HCT116 (cell line): ENCODE results near the gene PROM2. TPM values are rescaled to one million over a fixed set of nuclear protein-coding genes. Genes with fewer than 3 reads are reported as not detected.

ENCODE experiments used
- ATAC-seq: fragments of 200-7000 bp; cut with Tn5 transposase; 2 replicates; pipeline ENCODE4 v1.9.1; 2020; ENCODE audit warnings: mild to moderate bottlenecking, moderate library complexity
- BruUV-seq: library from RNA; stranded (reverse); fragments of 400-500 nt; replicated peaks from 2 replicates; lab custom pipeline; 2021; lab: Mats Ljungman, UMichigan
- CTCF ChIA-PET: fragments of 300-600 bp; sonication (Branson Sonifier 250); formaldehyde crosslinking; loops from one replicate; lab custom pipeline; 2021; ENCODE audit warnings: antibody characterized with exemption; lab: Charles Lee
- POLR2A ChIA-PET: fragments of 300-600, 350-600 bp; sonication (Branson Sonifier 250); formaldehyde crosslinking; loops from one replicate; lab custom pipeline; 2021; ENCODE audit warnings: antibody characterized with exemption; lab: Charles Lee
- RAD21 ChIA-PET, 2 experiments: fragments of 300-600 bp; sonication (Branson Sonifier 250); formaldehyde crosslinking; loops; one replicate each; lab custom pipeline; 2023; ENCODE audit warnings: low total read pairs in 2 of 2; ENCODE audit not compliant: uncharacterized antibody in 2 of 2, unreplicated experiment in 2 of 2, low non-redundant PET in 1 of 2; lab: Charles Lee
- DNase-seq: peaks from one replicate; pipeline ENCODE4 v3.0.0-alpha.2; 2010; ENCODE audit warnings: low read depth, low spot score
- H2AFZ ChIP-seq: fragments of 200-600 bp; shearing (Covaris generic), sonication (generic); 2 replicates; pipeline ENCODE4 v1.6.1; 2017; ENCODE audit warnings: low read depth, mixed run types, mixed read lengths, antibody characterized with exemption, low read length; ENCODE audit not compliant: poor library complexity, severe bottlenecking
- H3K27ac ChIP-seq: 2 replicates; pipeline ENCODE4 v1.5.1; 2012; ENCODE audit warnings: low read depth, low read length
- H3K27me3 ChIP-seq: fragments of 200-600 bp; sonication (generic); 2 replicates; pipeline ENCODE4 v1.6.1; 2016; ENCODE audit warnings: mixed run types, low read length, mixed read lengths; ENCODE audit not compliant: insufficient read depth
- H3K36me3 ChIP-seq, 2 experiments: fragments of 200-500 bp in 1 of 2; fragments of 200-600 bp in 1 of 2; sonication (Bioruptor generic) in 1 of 2; sonication (generic) in 1 of 2; 2 replicates each; pipeline versions ENCODE4 v1.5.1 to v1.6.1; 2014 to 2016; ENCODE audit warnings: low read length in 2 of 2, inconsistent platforms in 1 of 2, mixed read lengths in 1 of 2, mixed run types in 1 of 2; ENCODE audit not compliant: insufficient read depth in 2 of 2, control insufficient read depth in 1 of 2
- H3K4me1 ChIP-seq, 2 experiments: fragments of 200-600 bp in 1 of 2; sonication (generic) in 1 of 2; 2 replicates each; pipeline versions ENCODE4 v1.5.1 to v1.6.1; 2012 to 2017; ENCODE audit warnings: low read length in 2 of 2, inconsistent platforms in 1 of 2, mild to moderate bottlenecking in 1 of 2, mixed read lengths in 1 of 2, mixed run types in 1 of 2, moderate library complexity in 1 of 2; ENCODE audit not compliant: insufficient read depth in 2 of 2, control insufficient read depth in 1 of 2
- H3K4me2 ChIP-seq: fragments of 200-600 bp; sonication (generic); 2 replicates; pipeline ENCODE4 v1.6.1; 2017; ENCODE audit warnings: mixed run types, low read length, mixed read lengths
- H3K4me3 ChIP-seq, 2 experiments: fragments of 200-600 bp in 1 of 2; sonication (generic) in 1 of 2; replicated peaks in 1 of 2; 2 replicates each; pipeline ENCODE4 v1.5.1; 2011 to 2016; ENCODE audit warnings: low read length in 2 of 2, control low read depth in 1 of 2, low read depth in 1 of 2, mild to moderate bottlenecking in 1 of 2, mixed read lengths in 1 of 2, mixed run types in 1 of 2
- H3K79me2 ChIP-seq: fragments of 200-600 bp; sonication (generic); 2 replicates; pipeline ENCODE4 v1.6.1; 2017; ENCODE audit warnings: mild to moderate bottlenecking, mixed run types, low read length, moderate library complexity, mixed read lengths; ENCODE audit not compliant: insufficient read depth
- H3K9ac ChIP-seq: fragments of 200-600 bp; sonication (generic); 2 replicates; pipeline ENCODE4 v1.6.1; 2016; ENCODE audit warnings: low read length, mixed read lengths
- H3K9me2 ChIP-seq: fragments of 200-600 bp; sonication (generic), shearing (Covaris generic); 2 replicates; pipeline ENCODE4 v1.6.1; 2017; ENCODE audit warnings: mixed run types, mild to moderate bottlenecking, moderate library complexity; ENCODE audit not compliant: insufficient read depth
- H3K9me3 ChIP-seq, 2 experiments: fragments of 200-500 bp in 1 of 2; fragments of 200-600 bp in 1 of 2; sonication (Bioruptor generic) in 1 of 2; sonication (generic) in 1 of 2; 2 replicates each; pipeline ENCODE4 v1.6.1; 2014 to 2017; ENCODE audit warnings: low read length in 2 of 2, mixed read lengths in 2 of 2, inconsistent platforms in 1 of 2, low read depth in 1 of 2, mild to moderate bottlenecking in 1 of 2, mixed run types in 1 of 2, moderate library complexity in 1 of 2; ENCODE audit not compliant: control insufficient read depth in 1 of 2, insufficient read depth in 1 of 2
- H4K20me1 ChIP-seq: fragments of 200-600 bp; sonication (generic), shearing (Covaris generic); 2 replicates; pipeline ENCODE4 v1.6.1; 2017; ENCODE audit warnings: mixed run types, mild to moderate bottlenecking, moderate library complexity; ENCODE audit not compliant: insufficient read depth
- ATF3 ChIP-seq: IDR thresholded peaks from 2 replicates; pipeline ENCODE4 v1.6.1; 2012
- CBX3 ChIP-seq: IDR thresholded peaks from 2 replicates; pipeline ENCODE4 v1.6.1; 2012; ENCODE audit warnings: low read depth
- CEBPB ChIP-seq: IDR thresholded peaks from 2 replicates; pipeline ENCODE4 v1.6.1; 2012; ENCODE audit warnings: low read depth
- EGR1 ChIP-seq: IDR thresholded peaks from 2 replicates; pipeline ENCODE4 v1.6.1; 2012; ENCODE audit warnings: low read depth
- EZH2 ChIP-seq: fragments of 200-600 bp; sonication (generic); IDR thresholded peaks from 2 replicates; pipeline ENCODE4 v1.6.1; 2017; ENCODE audit warnings: antibody characterized with exemption, mixed run types
- EZH2phosphoT487 ChIP-seq: fragments of 200-600 bp; IDR thresholded peaks from 2 replicates; pipeline ENCODE4 v1.6.1; 2018; ENCODE audit warnings: antibody characterized with exemption, borderline replicate concordance
- FOSL1 ChIP-seq: IDR thresholded peaks from 2 replicates; pipeline ENCODE4 v1.6.1; 2012; ENCODE audit warnings: low read depth
- JUND ChIP-seq: IDR thresholded peaks from 2 replicates; pipeline ENCODE4 v1.6.1; 2012
- MAX ChIP-seq: IDR thresholded peaks from 2 replicates; pipeline ENCODE4 v1.6.1; 2012
- POLR2A ChIP-seq: IDR thresholded peaks from 2 replicates; pipeline ENCODE4 v1.7.0; 2011; ENCODE audit warnings: borderline replicate concordance; ENCODE audit not compliant: insufficient read depth, insufficient read length; ENCODE audit errors: extremely low read depth
- POLR2AphosphoS5 ChIP-seq: IDR thresholded peaks from 2 replicates; pipeline ENCODE4 v1.6.1; 2011; ENCODE audit warnings: mild to moderate bottlenecking, low read depth, low read length, moderate library complexity
- RAD21 ChIP-seq: IDR thresholded peaks from 2 replicates; pipeline ENCODE4 v1.6.1; 2012; ENCODE audit warnings: low read depth, mild to moderate bottlenecking
- REST ChIP-seq: IDR thresholded peaks from 2 replicates; pipeline ENCODE4 v1.6.1; 2012; ENCODE audit warnings: low read depth
- SIN3A ChIP-seq: IDR thresholded peaks from 2 replicates; pipeline ENCODE4 v1.6.1; 2012; ENCODE audit warnings: low read depth
- SP1 ChIP-seq: IDR thresholded peaks from 2 replicates; pipeline ENCODE4 v1.6.1; 2012; ENCODE audit warnings: low read depth
- SRF ChIP-seq: IDR thresholded peaks from 2 replicates; pipeline ENCODE4 v1.6.1; 2012; ENCODE audit warnings: low read depth
- TCF7L2 ChIP-seq: IDR thresholded peaks from 2 replicates; pipeline ENCODE4 v1.7.0; 2011; ENCODE audit warnings: borderline replicate concordance, inconsistent platforms; ENCODE audit not compliant: insufficient read depth, insufficient read length; ENCODE audit errors: extremely low read depth
- ZBTB33 ChIP-seq: IDR thresholded peaks from 2 replicates; pipeline ENCODE4 v1.6.1; 2011; ENCODE audit warnings: mild to moderate bottlenecking, low read length, moderate library complexity; ENCODE audit not compliant: insufficient replicate concordance; ENCODE audit errors: extremely low read depth
- ZFX ChIP-seq: fragments of 450-650 bp; IDR thresholded peaks from 2 replicates; pipeline ENCODE4 v1.6.1; 2017
- ZNF274 ChIP-seq: fragments of 200-500 bp; sonication (Bioruptor generic); IDR thresholded peaks from 2 replicates; pipeline ENCODE4 v1.6.1; 2014; ENCODE audit warnings: mild to moderate bottlenecking, low read depth, low read length, inconsistent platforms
- intact Hi-C: fragments of 100-400 bp; cut with micrococcal nuclease; formaldehyde crosslinking; loops from 2 replicates; pipeline ENCODE4 v1.10.0; 2022
- total RNA-seq: library from RNA; stranded (reverse); gene quantifications from one replicate; pipeline ENCODE4 v1.2.1, GENCODE V29; 2021; ENCODE audit not compliant: unreplicated experiment

PROM2 gene
- total RNA-seq, 1 experiment from 2014 or later: 11.9 TPM

- RAD21 ChIA-PET: no interaction called here
- Histone ChIP-seq H3K27ac (no peak overlapping the region), H2AFZ (no peak overlapping the region), H3K9me3 (no peaks in the 10 kb centered on the region), H3K9ac (no peak overlapping the region), H4K20me1 (no peaks in the 10 kb centered on the region), H3K9me2 (no peaks in the 10 kb centered on the region)
- ATAC-seq: no peak
- TF ChIP-seq ZFX: no peak
- no peak for TF ChIP-seq EZH2phosphoT487
- TF ChIP-seq SIN3A: no peak
- no peak for TF ChIP-seq ZBTB33
- no peak for TF ChIP-seq REST
- TF ChIP-seq RAD21: no peak
- no peak for TF ChIP-seq EGR1
- TF ChIP-seq CEBPB: no peak
- TF ChIP-seq SRF: no peak
- TF ChIP-seq POLR2AphosphoS5: no peak
- TF ChIP-seq TCF7L2: no peak
- no peak for TF ChIP-seq POLR2A
- TF ChIP-seq CBX3: no peak
- no peak for TF ChIP-seq MAX
- no peak for TF ChIP-seq JUND
- no peak for TF ChIP-seq ZNF274
- no peak for TF ChIP-seq EZH2
- TF ChIP-seq SP1: no peak
- TF ChIP-seq ATF3: no peak
- no peak for TF ChIP-seq FOSL1
- TF ChIP-seq, all 23 proteins: peak for 0
- intact Hi-C loops: no loop called here
- ChIA-PET CTCF (no interaction called here), POLR2A (no interaction called here)
- BruUV-seq: no TSS peak
- H3K4me1 ChIP-seq: peaks cover 13 to 21% of the 10 kb centered on the region in 2 experiments
- H3K4me3 ChIP-seq: no peak overlapping the region
- H3K79me2 ChIP-seq: no peaks in the 10 kb centered on the region
- DNase-seq: no peak
- no peak overlapping the region for H3K4me2 ChIP-seq
- H3K27me3 ChIP-seq: no peaks in the 10 kb centered on the region
- no peaks in the 10 kb centered on the region for H3K36me3 ChIP-seq
These were observed 7.5 kb downstream of the PROM2 start for GRCh38 chr2:95281786-95282185.
